Activated CD4-positive, alpha-beta T cell treated with anti-CD3 and anti-CD28 coated beads for 48 hours (primary cell): ENCODE results near the gene RAD51B.
"Not testable (repeated sequence)": the region's sequence is repeated elsewhere in the genome, so short reads cannot be mapped to it uniquely, and the experiment has no call there.

Experiments
- DNase-seq: peaks from one replicate; pipeline ENCODE4 v3.0.0-alpha.2; 2020

The RAD51B gene

GRCh38 chr14:68653804-68654203 lies 834.2 kb downstream of the RAD51B start:
- no peak for DNase-seq

- no peak for DNase-seq
These were observed 834.9 kb downstream of the RAD51B start for GRCh38 chr14:68654471-68654941.

- no peak for DNase-seq
These were observed 835.6 kb downstream of the RAD51B start for GRCh38 chr14:68655021-68655831.

GRCh38 chr14:68655911-68656316 lies 836.3 kb downstream of the RAD51B start:
- no peak for DNase-seq

- no peak for DNase-seq
These were observed 836.9 kb downstream of the RAD51B start for GRCh38 chr14:68656452-68656851.

GRCh38 chr14:68657300-68658028 lies 837.9 kb downstream of the RAD51B start:
- no peak for DNase-seq

- no peak for DNase-seq
These were observed 838.5 kb downstream of the RAD51B start for GRCh38 chr14:68658029-68658509.

- DNase-seq, result no peak
These were observed 839.7 kb downstream of the RAD51B start for GRCh38 chr14:68658943-68659931.

- no peak for DNase-seq
These were observed 840.9 kb downstream of the RAD51B start for GRCh38 chr14:68660495-68660894.

- no peak for DNase-seq
These were observed 841.9 kb downstream of the RAD51B start for GRCh38 chr14:68661226-68662225.

- no peak for DNase-seq
These were observed 842.8 kb downstream of the RAD51B start for GRCh38 chr14:68662392-68662791.

GRCh38 chr14:68662826-68663225 lies 843.2 kb downstream of the RAD51B start:
- not testable (repeated sequence) for DNase-seq

GRCh38 chr14:68663385-68664076 lies 844.0 kb downstream of the RAD51B start:
- peak; percentile 67 for DNase-seq

- DNase-seq, result peak; percentile 56
These were observed 844.7 kb downstream of the RAD51B start for GRCh38 chr14:68664225-68664681.

GRCh38 chr14:68665131-68665530 lies 845.6 kb downstream of the RAD51B start:
- no peak for DNase-seq

- DNase-seq, result no peak
These were observed 846.2 kb downstream of the RAD51B start for GRCh38 chr14:68665792-68666204.

GRCh38 chr14:68666236-68666635 lies 846.7 kb downstream of the RAD51B start:
- no peak for DNase-seq

GRCh38 chr14:68666899-68667298 lies 847.3 kb downstream of the RAD51B start:
- no peak for DNase-seq

- DNase-seq, result no peak
These were observed 847.8 kb downstream of the RAD51B start for GRCh38 chr14:68667313-68667791.

GRCh38 chr14:68668028-68668427 lies 848.4 kb downstream of the RAD51B start:
- DNase-seq, result no peak
